Skeletal muscle cell (primary cell): Measurements from ENCODE around the gene MAP4K3.

ENCODE experiments used
- DNase-seq: peaks from one replicate; pipeline ENCODE4 v3.0.0-alpha.2; 2010; ENCODE audit warnings: low read depth
- H3K4me3 ChIP-seq: 2 replicates; pipeline ENCODE4 v1.5.1; 2011; ENCODE audit warnings: low read depth, mild to moderate bottlenecking, control low read depth, low read length, moderate library complexity

Gene MAP4K3

DNA sequence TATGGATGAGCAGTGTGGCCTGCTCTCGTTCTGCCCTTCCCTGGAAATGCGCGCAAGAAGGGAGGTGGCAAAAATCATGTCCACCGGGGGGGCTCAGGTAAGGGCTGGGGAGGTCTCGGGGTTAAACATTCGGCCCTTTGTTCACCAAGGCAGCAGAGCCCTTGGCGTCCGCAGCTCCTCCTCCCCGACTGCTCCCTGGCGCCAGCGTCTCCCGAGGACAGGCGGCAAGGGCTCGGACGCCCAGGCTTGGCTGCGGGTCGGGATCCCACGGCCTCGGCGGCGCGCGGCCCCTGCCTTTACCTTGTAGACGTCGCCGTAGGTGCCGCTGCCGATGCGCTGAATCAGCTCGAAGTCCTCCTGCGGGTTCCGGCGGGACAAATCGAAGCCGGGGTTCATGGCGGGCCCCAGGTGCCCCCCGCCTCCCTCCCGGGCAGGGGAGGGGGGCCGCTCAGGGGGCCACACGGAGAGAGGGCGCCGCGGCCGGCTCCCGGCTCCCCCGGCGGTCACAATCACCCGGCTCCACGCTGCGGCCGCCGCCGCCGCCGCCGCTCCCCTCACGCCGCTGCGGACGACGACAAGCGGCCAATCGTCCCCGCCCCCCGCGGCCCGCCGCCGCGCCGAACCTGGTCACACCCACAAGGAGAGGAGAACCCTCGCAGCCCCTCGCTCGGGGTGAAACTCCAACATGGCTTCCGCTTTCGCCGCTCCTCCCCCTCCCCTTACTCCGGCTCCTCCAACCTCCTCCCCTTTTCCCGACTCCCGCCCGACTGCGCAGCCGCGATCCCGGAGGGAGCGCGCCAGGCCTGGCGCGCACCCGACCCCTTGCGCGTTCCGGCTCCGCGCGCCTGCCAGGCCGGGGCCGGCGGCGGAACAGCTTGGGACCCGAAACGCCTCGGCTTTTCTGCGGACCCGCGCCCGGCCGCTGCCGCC lies at the start of gene MAP4K3:
Gene MAP4K3 (minus strand): TSS at position 694 of the 930 bp plus-strand sequence. CDS start 298 bp downstream, at position 396.
- DNase-seq = peak; percentile 83
- peak within 1 kb of the TSS; percentile 94 for H3K4me3 ChIP-seq

DNA sequence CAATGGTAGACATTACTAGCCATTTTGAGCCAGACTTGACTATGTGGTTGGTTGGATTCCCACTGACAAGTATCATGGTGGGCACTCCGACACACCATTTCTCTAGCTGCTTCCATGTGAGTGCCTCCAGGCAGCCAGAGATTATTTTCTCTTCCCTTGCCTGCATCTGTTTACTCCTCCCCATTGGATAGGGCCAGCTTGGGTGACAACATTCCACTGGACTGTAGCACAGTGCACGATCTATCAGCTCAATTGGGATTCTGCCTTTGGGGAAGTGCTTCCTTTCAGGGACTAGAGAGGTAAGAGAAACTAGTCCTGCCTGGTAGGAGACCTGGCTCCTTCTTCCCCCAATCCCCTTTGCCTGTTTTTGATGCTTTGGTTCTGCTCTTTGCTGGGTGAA lies 49.0 kb upstream of the MAP4K3 start:
- DNase-seq = no peak
- H3K4me3 ChIP-seq = no peak overlapping the region

GRCh38 chr2:39484620-39485495 lies 47.8 kb upstream of the MAP4K3 start:
- no peak for DNase-seq
- no peak overlapping the region for H3K4me3 ChIP-seq

GRCh38 chr2:39484206-39484605 lies 47.1 kb upstream of the MAP4K3 start:
- no peak overlapping the region for H3K4me3 ChIP-seq
- DNase-seq = no peak

DNA sequence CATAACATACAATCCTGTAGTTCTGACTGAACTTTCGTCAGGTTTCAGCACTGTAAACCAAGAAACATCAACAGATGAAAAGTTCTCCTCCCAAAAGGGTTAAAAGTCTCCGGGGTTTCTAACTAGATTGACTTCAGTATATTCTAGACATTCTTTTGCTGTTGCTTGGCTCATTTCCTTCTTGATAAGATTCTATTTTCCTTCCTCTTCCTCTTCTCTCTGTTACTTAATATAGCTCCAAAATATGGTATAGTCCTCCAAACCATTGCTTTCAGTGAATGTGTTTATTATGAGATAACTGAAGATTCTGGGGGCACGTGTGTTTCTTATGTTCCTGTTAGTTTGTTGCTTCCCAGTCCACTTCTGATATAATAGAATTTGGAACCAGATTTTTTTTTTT lies 46.4 kb upstream of the MAP4K3 start:
- H3K4me3 ChIP-seq = no peak overlapping the region
- no peak for DNase-seq

DNA sequence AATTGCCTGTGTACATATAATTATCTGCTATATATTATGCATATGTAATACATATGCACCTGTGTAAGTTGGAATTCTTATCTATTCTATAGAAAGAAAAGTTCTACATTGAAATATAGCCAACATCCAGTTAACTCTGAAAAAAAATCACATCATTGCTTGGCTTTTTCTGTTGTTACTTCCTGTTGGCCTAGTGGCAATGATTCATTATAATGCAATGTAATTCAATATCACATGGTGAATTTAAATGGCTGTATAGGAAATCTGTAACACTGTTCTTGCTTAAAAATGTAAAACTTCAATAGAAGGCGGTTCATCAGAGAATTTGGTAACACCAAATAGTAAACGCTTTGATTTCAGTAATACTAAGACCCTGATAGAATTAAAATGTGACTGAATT lies 44.5 kb upstream of the MAP4K3 start:
- no peak for DNase-seq

GRCh38 chr2:39479696-39480095 lies 42.6 kb upstream of the MAP4K3 start:
- no peak overlapping the region for H3K4me3 ChIP-seq
- DNase-seq = no peak

More for the DNA sequence above, 44.5 kb upstream of the MAP4K3 start:
- no peak overlapping the region for H3K4me3 ChIP-seq

GRCh38 chr2:39479053-39479670 lies 42.1 kb upstream of the MAP4K3 start:
- no peak overlapping the region for H3K4me3 ChIP-seq
- no peak for DNase-seq

DNA sequence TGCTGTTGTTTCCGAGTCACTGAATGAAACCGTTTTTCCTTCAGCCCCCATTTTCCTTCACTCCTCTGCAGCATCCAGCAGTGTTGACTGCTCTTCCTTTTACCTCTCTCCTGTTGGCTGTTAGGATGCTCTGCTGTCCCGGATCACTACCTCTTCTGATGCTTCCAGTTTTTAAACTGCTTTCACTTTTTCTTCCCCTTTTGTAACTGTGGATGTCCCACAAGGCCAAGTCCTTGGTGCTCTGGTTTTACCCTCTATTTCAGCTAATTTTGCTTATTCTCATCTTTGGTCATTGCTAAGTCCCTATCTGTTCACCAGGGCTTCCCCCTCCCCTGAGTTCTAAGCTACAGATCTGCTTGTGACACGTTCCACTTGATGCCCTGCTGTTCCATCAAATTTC lies 39.4 kb upstream of the MAP4K3 start:
- DNase-seq = no peak
- H3K4me3 ChIP-seq = no peak overlapping the region

GRCh38 chr2:39475006-39475405 lies 37.9 kb upstream of the MAP4K3 start:
- H3K4me3 ChIP-seq = no peak overlapping the region
- DNase-seq = no peak

- no peak overlapping the region for H3K4me3 ChIP-seq
- DNase-seq = no peak
Observed at GRCh38 chr2:39470580-39470979, 33.5 kb upstream of the MAP4K3 start.

GRCh38 chr2:39469807-39470206 lies 32.7 kb upstream of the MAP4K3 start:
- H3K4me3 ChIP-seq = no peak overlapping the region

GRCh38 chr2:39468579-39469451 lies 31.7 kb upstream of the MAP4K3 start:
- H3K4me3 ChIP-seq = no peak overlapping the region
- DNase-seq = no peak

More at GRCh38 chr2:39469807-39470206, 32.7 kb upstream of the MAP4K3 start:
- DNase-seq = no peak

DNA sequence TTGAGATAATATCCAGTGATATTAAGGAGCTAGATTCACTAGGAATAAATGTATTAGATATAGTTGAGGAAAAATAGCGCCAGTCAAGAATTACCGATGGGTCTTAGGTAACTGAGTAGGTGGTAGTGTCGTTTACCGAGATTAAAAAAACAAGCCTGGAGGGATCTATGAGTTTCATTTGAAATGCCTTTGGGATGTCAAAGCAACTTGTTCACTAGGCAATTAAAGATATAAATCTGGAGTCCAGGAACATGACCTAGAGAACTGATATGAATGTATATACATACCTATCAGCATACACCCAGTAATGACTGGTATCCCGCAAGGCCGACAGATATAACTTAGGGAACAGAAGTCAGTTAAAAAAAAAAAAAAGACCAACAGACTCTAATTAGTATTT lies 29.2 kb upstream of the MAP4K3 start:
- H3K4me3 ChIP-seq = no peak overlapping the region
- DNase-seq = no peak

GRCh38 chr2:39464864-39465263 lies 27.8 kb upstream of the MAP4K3 start:
- no peak overlapping the region for H3K4me3 ChIP-seq
- no peak for DNase-seq

GRCh38 chr2:39455826-39456225 lies 18.7 kb upstream of the MAP4K3 start:
- H3K4me3 ChIP-seq = no peak overlapping the region
- no peak for DNase-seq

GRCh38 chr2:39452396-39452795 lies 15.3 kb upstream of the MAP4K3 start:
- H3K4me3 ChIP-seq = no peak overlapping the region
- DNase-seq = no peak

DNA sequence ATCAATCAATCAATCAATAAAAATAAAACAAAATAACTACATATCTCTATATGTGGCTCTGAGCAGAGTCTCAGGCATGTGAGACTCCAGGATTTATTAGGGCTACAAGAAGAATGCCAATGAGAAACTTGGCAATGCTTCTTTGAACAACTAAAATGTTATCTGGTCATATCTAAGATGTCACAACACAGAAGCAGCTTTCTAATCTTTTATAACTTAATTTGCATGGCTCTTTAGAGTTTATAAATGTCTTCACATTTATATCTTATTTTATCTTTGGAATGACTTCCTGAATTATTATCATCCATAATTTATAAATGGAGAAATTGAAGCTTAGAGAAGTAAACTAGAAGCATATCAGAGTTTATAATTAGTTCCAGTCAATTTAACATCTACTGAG lies 14.9 kb upstream of the MAP4K3 start:
- no peak overlapping the region for H3K4me3 ChIP-seq

GRCh38 chr2:39448169-39448502 lies 11.1 kb upstream of the MAP4K3 start:
- no peak overlapping the region for H3K4me3 ChIP-seq
- no peak for DNase-seq

More for the DNA sequence above, 14.9 kb upstream of the MAP4K3 start:
- DNase-seq = no peak
